Sigmoid colon (tissue), 7 donors: ENCODE data around the gene ATP6V1F. TPM values are rescaled to one million over a fixed set of nuclear protein-coding genes. Genes with fewer than 3 reads are reported as not detected.

ENCODE experiments used
- DNase-seq: peaks from one replicate; pipeline ENCODE4 v3.0.0-alpha.2; 2019
- H3K27ac ChIP-seq, 4 donors: fragments of 200-600 bp; sonication (generic); one replicate each; pipeline ENCODE4 v1.5.1; 2016 to 2019; ENCODE audit warnings: mild to moderate bottlenecking in 1 of 4
- H3K27me3 ChIP-seq, 3 donors: fragments of 200-600 bp; sonication (generic); one replicate each; pipeline ENCODE4 v1.5.1; 2019; ENCODE audit warnings: mild to moderate bottlenecking in 1 of 3
- H3K36me3 ChIP-seq, 4 donors: fragments of 200-600 bp; sonication (generic); one replicate each; pipeline ENCODE4 v1.5.1; 2016 to 2019
- H3K4me1 ChIP-seq, 4 donors: fragments of 200-600 bp; sonication (generic); one replicate each; pipeline ENCODE4 v1.5.1; 2017 to 2019
- H3K4me3 ChIP-seq, 4 donors: fragments of 200-600 bp; sonication (generic); one replicate each; pipeline ENCODE4 v1.5.1; 2017 to 2019; ENCODE audit warnings: mild to moderate bottlenecking in 2 of 4, moderate library complexity in 1 of 4
- H3K9me3 ChIP-seq, 4 donors: fragments of 200-600 bp in 3 of 4; sonication (generic) in 3 of 4; one replicate each; pipeline versions ENCODE4 v1.5.1 to v1.6.1; 2013 to 2019
- CTCF ChIP-seq, 4 experiments: fragments of 450-650 bp in 3 of 4; fragments of 200-600 bp in 1 of 4; IDR thresholded peaks; one replicate each; pipeline ENCODE4 v1.5.1; 2016 to 2019; ENCODE audit warnings: antibody characterized with exemption in 4 of 4, mild to moderate bottlenecking in 3 of 4, moderate library complexity in 2 of 4
- EP300 ChIP-seq, 4 donors: sonication (generic); formaldehyde crosslinking; IDR thresholded peaks; one replicate each; pipeline ENCODE4 v1.6.1; 2017; ENCODE audit warnings: antibody characterized with exemption in 4 of 4
- POLR2A ChIP-seq, 2 donors: fragments of 450-650 bp; IDR thresholded peaks; one replicate each; pipeline ENCODE4 v1.6.1; 2016; ENCODE audit warnings: antibody characterized with exemption in 2 of 2, mild to moderate bottlenecking in 2 of 2, moderate library complexity in 2 of 2
- POLR2AphosphoS5 ChIP-seq, 4 donors: sonication (generic); formaldehyde crosslinking; IDR thresholded peaks; one replicate each; pipeline ENCODE4 v1.6.1; 2017; ENCODE audit warnings: antibody characterized with exemption in 4 of 4
- WGBS, 2 donors: extraction: QIAGEN DNeasy Blood & Tissue Kit; methylation state at CpG; one replicate each; pipeline ENCODE4 v1.1.7; 2013; 5-methylcytosine and 5-hydroxymethylcytosine counted together
- intact Hi-C: fragments of 100-400 bp; cut with DNase I; formaldehyde crosslinking; loops from one replicate; pipeline ENCODE4 v1.15.1; 2023
- polyA plus RNA-seq, 3 donors: library from polyadenylated mRNA; stranded (reverse); fragments of 200-250 nt; gene quantifications; one replicate each; pipeline ENCODE4 v1.2.3, GENCODE V29; 2013
- total RNA-seq, 4 donors: library from RNA; depleted of rRNA; stranded (reverse); fragments of >200 nt; gene quantifications; one replicate each; pipeline ENCODE4 v1.1.0, GENCODE V29; 2016
- donor health status: healthy with polysubstance abuse.
- donor health status: Bipolar disorder and iron deficiency.
- donor health status: healthy.

The ATP6V1F gene
- total and polyA plus RNA-seq, 7 donors, result 96.7 to 214 (median 138) TPM

DNA sequence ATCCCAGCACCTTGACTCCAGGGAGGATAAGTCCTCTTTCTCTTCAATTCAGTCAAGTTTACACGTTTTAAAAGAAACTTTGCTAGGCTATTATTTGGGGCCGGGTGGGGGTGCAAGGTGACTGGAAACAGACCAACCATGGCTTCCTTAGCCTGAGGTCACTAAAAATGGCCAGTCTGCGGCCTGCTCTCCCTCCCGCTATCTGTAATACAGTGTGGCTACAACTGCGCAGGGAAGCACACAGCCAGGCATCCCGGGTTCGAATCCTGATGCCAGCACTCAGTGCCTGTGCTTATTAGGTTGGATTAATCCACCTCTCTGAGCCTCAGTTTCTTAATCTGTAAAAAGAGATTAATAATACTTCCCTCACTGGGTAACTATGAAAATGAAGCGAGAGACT, 19.5 kb downstream of the ATP6V1F start:
- intact Hi-C loops, result loop anchor here (2.0 to 5.0 kb wide), 3 partner anchors 145 to 405 kb away; partner anchors contain the start of genes CALU and METTL2B
- TF ChIP-seq CTCF (IDR thresholded peaks at IDR 0.05) (no peak), POLR2AphosphoS5 (IDR thresholded peaks at IDR 0.05) (no peak), EP300 (IDR thresholded peaks at IDR 0.05) (no peak), POLR2A (IDR thresholded peaks at IDR 0.05) (no peak)
- Histone ChIP-seq H3K9me3 (no peaks in the 10 kb centered on the region), H3K36me3 (no peaks in the 10 kb centered on the region), H3K4me3 (no peak overlapping the region), H3K4me1 (peaks cover 0 to 9% (median 3%) of the 10 kb centered on the region in 4 donors), H3K27ac (no peak overlapping the region), H3K27me3 (peaks cover 0 to 4% (median 0%) of the 10 kb centered on the region in 3 donors)
- 87 to 93% methylated on average over 8 of the region's 8 CpGs for WGBS, 2 donors
- no peak for DNase-seq

- DNase-seq, result peak; percentile 88
- Histone ChIP-seq H3K4me3 (no peak overlapping the region), H3K9me3 (no peaks in the 10 kb centered on the region), H3K4me1 (peaks cover 0 to 9% (median 3%) of the 10 kb centered on the region in 4 donors), H3K27me3 (peaks cover 0 to 10% (median 0%) of the 10 kb centered on the region in 3 donors), H3K27ac (no peak overlapping the region), H3K36me3 (no peaks in the 10 kb centered on the region)
- intact Hi-C loops, result loop anchor here (2.0 to 5.0 kb wide), 3 partner anchors 147 to 407 kb away; partner anchors contain the start of genes CALU and METTL2B
- TF ChIP-seq POLR2A (IDR thresholded peaks at IDR 0.05), result no peak
- TF ChIP-seq EP300 (IDR thresholded peaks at IDR 0.05), result no peak
- TF ChIP-seq POLR2AphosphoS5 (IDR thresholded peaks at IDR 0.05), result no peak
- peak; percentile 83 to 97 (median 89) for TF ChIP-seq CTCF (IDR thresholded peaks at IDR 0.05)
- 39 to 44% methylated on average over 19 of the region's 19 CpGs for WGBS, 2 donors
Observed at GRCh38 chr7:128883622-128884448, 21.2 kb downstream of the ATP6V1F start.

- Histone ChIP-seq H3K9me3 (no peaks in the 10 kb centered on the region), H3K36me3 (no peaks in the 10 kb centered on the region), H3K27ac (no peak overlapping the region), H3K27me3 (peaks cover 0 to 12% (median 0%) of the 10 kb centered on the region in 3 donors), H3K4me3 (no peak overlapping the region), H3K4me1 (peaks cover 0 to 7% (median 3%) of the 10 kb centered on the region in 4 donors)
- no peak for DNase-seq
- intact Hi-C loops, result loop anchor here (5.0 kb wide), 1 partner anchor 147 kb away; the partner anchor contains the start of gene CALU
- no peak for TF ChIP-seq EP300 (IDR thresholded peaks at IDR 0.05)
- TF ChIP-seq POLR2AphosphoS5 (IDR thresholded peaks at IDR 0.05), result no peak
- no peak for TF ChIP-seq CTCF (IDR thresholded peaks at IDR 0.05)
- TF ChIP-seq POLR2A (IDR thresholded peaks at IDR 0.05), result no peak
- 84 to 89% methylated on average over 26 of the region's 26 CpGs for WGBS, 2 donors
Observed at GRCh38 chr7:128884561-128885369, 22.1 kb downstream of the ATP6V1F start.

GRCh38 chr7:128885370-128886187, 22.9 kb downstream of the ATP6V1F start:
- intact Hi-C loops, result no loop called here
- H3K4me3 ChIP-seq, result no peak overlapping the region
- no peaks in the 10 kb centered on the region for H3K9me3 ChIP-seq
- no peak for DNase-seq
- peaks cover 0 to 3% (median under 1%) of the 10 kb centered on the region in 4 donors for H3K4me1 ChIP-seq
- no peak overlapping the region for H3K27ac ChIP-seq
- H3K36me3 ChIP-seq, result no peaks in the 10 kb centered on the region
- 92 to 95% methylated on average over 10 of the region's 10 CpGs for WGBS, 2 donors
- no peak for TF ChIP-seq EP300 (IDR thresholded peaks at IDR 0.05)
- no peak for TF ChIP-seq POLR2AphosphoS5 (IDR thresholded peaks at IDR 0.05)
- no peak for TF ChIP-seq CTCF (IDR thresholded peaks at IDR 0.05)
- TF ChIP-seq POLR2A (IDR thresholded peaks at IDR 0.05), result no peak
- peaks cover under 1 to 20% (median 7%) of the 10 kb centered on the region in 3 donors for H3K27me3 ChIP-seq
